PFSK-1 (cell line): Measurements from ENCODE around the gene PLD5.

Experiments
- FOXP2 ChIP-seq: optimal IDR thresholded peaks from 2 replicates; pipeline ENCODE3; 2011; ENCODE audit warnings: borderline replicate concordance, control low read depth, inconsistent platforms; ENCODE audit not compliant: insufficient read depth; ENCODE audit errors: extremely low read length, extremely low read depth
- POLR2AphosphoS5 ChIP-seq: IDR thresholded peaks from 2 replicates; pipeline ENCODE4 v1.6.1; 2012; ENCODE audit warnings: low read depth, mild to moderate bottlenecking, control low read depth, low read length, moderate library complexity
- SIN3A ChIP-seq: IDR thresholded peaks from 2 replicates; pipeline ENCODE4 v1.6.1; 2012; ENCODE audit warnings: mild to moderate bottlenecking, low read length, moderate library complexity, borderline replicate concordance; ENCODE audit not compliant: insufficient read depth
- TAF1 ChIP-seq: IDR thresholded peaks from 2 replicates; pipeline ENCODE4 v1.6.1; 2012; ENCODE audit warnings: low read length, control low read depth, borderline replicate concordance; ENCODE audit not compliant: insufficient read depth
- TF ChIP-seq, protein P1 (sequence below), 2 experiments: IDR thresholded peaks; 2 replicates each; pipeline versions ENCODE4 v1.6.1 to v1.8.0; 2011 to 2012; ENCODE audit warnings: low read depth in 2 of 2, low read length in 2 of 2, control low read depth in 1 of 2, inconsistent platforms in 1 of 2, mild to moderate bottlenecking in 1 of 2, moderate library complexity in 1 of 2; ENCODE audit not compliant: insufficient read depth in 1 of 2

PLD5 gene

GRCh38 chr1:242449661-242450060 is 74.8 kb downstream of the PLD5 start:
- TF ChIP-seq SIN3A (no peak), TAF1 (no peak)
- TF ChIP-seq, protein P1, sequence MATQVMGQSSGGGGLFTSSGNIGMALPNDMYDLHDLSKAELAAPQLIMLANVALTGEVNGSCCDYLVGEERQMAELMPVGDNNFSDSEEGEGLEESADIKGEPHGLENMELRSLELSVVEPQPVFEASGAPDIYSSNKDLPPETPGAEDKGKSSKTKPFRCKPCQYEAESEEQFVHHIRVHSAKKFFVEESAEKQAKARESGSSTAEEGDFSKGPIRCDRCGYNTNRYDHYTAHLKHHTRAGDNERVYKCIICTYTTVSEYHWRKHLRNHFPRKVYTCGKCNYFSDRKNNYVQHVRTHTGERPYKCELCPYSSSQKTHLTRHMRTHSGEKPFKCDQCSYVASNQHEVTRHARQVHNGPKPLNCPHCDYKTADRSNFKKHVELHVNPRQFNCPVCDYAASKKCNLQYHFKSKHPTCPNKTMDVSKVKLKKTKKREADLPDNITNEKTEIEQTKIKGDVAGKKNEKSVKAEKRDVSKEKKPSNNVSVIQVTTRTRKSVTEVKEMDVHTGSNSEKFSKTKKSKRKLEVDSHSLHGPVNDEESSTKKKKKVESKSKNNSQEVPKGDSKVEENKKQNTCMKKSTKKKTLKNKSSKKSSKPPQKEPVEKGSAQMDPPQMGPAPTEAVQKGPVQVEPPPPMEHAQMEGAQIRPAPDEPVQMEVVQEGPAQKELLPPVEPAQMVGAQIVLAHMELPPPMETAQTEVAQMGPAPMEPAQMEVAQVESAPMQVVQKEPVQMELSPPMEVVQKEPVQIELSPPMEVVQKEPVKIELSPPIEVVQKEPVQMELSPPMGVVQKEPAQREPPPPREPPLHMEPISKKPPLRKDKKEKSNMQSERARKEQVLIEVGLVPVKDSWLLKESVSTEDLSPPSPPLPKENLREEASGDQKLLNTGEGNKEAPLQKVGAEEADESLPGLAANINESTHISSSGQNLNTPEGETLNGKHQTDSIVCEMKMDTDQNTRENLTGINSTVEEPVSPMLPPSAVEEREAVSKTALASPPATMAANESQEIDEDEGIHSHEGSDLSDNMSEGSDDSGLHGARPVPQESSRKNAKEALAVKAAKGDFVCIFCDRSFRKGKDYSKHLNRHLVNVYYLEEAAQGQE (IDR thresholded peaks at IDR 0.05; ENCODE audit: insufficient read depth in 1 of 2, low read depth in 2 of 2, low read length in 2 of 2): no peak

- TF ChIP-seq POLR2AphosphoS5 (no peak), SIN3A (no peak), TAF1 (no peak), FOXP2 (no peak)
- TF ChIP-seq, protein P1 (IDR thresholded peaks at IDR 0.05; ENCODE audit: insufficient read depth in 1 of 2, low read depth in 2 of 2, low read length in 2 of 2): no peak
Measured at GRCh38 chr1:242448910-242449645, 75.4 kb downstream of the PLD5 start.

GRCh38 chr1:242447689-242448088 is 76.8 kb downstream of the PLD5 start:
- TF ChIP-seq, protein P1 (IDR thresholded peaks at IDR 0.05; ENCODE audit: insufficient read depth in 1 of 2, low read depth in 2 of 2, low read length in 2 of 2): no peak
- no peak for TF ChIP-seq POLR2AphosphoS5
- TF ChIP-seq TAF1: no peak
- TF ChIP-seq FOXP2: no peak
- no peak for TF ChIP-seq SIN3A

- no peak for TF ChIP-seq POLR2AphosphoS5
- TF ChIP-seq, protein P1 (IDR thresholded peaks at IDR 0.05; ENCODE audit: insufficient read depth in 1 of 2, low read depth in 2 of 2, low read length in 2 of 2): no peak
- no peak for TF ChIP-seq FOXP2
- no peak for TF ChIP-seq SIN3A
- no peak for TF ChIP-seq TAF1
Measured at GRCh38 chr1:242440757-242441156, 83.7 kb downstream of the PLD5 start.

DNA sequence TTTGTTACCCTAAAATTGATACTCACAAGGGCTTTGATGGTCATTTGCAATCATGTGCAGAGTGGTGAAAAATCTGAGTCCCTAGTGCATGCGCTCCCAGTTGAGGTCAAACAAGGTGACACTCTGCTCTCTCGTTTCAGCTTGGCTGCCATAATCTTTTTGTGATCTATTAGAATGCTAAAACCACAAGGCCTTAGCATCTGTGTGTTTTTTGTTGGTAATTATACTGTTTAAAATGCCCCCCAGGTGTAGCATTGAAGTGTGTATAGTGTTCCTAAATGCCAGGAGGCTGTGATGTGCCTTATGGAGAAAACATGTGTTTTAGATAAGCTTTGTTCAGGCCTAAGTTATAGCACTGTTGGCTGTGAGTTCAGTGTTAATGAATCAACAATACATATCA is 89.3 kb downstream of the PLD5 start:
- TF ChIP-seq POLR2AphosphoS5: no peak
- no peak for TF ChIP-seq TAF1
